SK-N-SH treated with all-trans-retinoic acid at 6 μM for 48 hours (cell line): ENCODE results near the gene ZNF443.
"Not testable (repeated sequence)": the region's sequence is repeated elsewhere in the genome, so short reads cannot be mapped to it uniquely, and the experiment has no call there.

Experiments used
- ATAC-seq: fragments of 200-7000 bp; cut with Tn5 transposase; 3 replicates; pipeline ENCODE4 v1.9.1; 2020; ENCODE audit warnings: mild to moderate bottlenecking, moderate library complexity
- ARNTL ChIP-seq: fragments of 450-650 bp; formaldehyde crosslinking; IDR thresholded peaks from 2 replicates; pipeline ENCODE4 v1.5.0; 2020; ENCODE audit warnings: low read depth, mild to moderate bottlenecking, moderate library complexity, borderline replicate concordance
- CREB5 ChIP-seq: fragments of 250-450 bp; sonication (Bioruptor Pico); IDR thresholded peaks from 2 replicates; pipeline ENCODE4 v1.5.1; 2020; ENCODE audit warnings: low read depth, mild to moderate bottlenecking, moderate library complexity
- CSDC2 ChIP-seq: fragments of 250-450 bp; sonication (Bioruptor Pico); IDR thresholded peaks from 2 replicates; pipeline ENCODE4 v1.5.0; 2020; ENCODE audit warnings: mild to moderate bottlenecking, moderate library complexity
- ESRRG ChIP-seq: fragments of 250-450 bp; sonication (Bioruptor Pico); IDR thresholded peaks from 2 replicates; pipeline ENCODE4 v1.6.1; 2021; ENCODE audit warnings: mild to moderate bottlenecking
- OSR1 ChIP-seq: fragments of 250-450 bp; sonication (Bioruptor Pico); IDR thresholded peaks from 2 replicates; pipeline ENCODE4 v1.8.0; 2022; ENCODE audit warnings: moderate library complexity, mild to moderate bottlenecking, inconsistent platforms
- PPARA ChIP-seq: fragments of 250-450 bp; sonication (Bioruptor Pico); IDR thresholded peaks from 2 replicates; pipeline ENCODE4 v1.5.0; 2020; ENCODE audit warnings: mild to moderate bottlenecking, borderline replicate concordance
- RARB ChIP-seq: fragments of 250-450 bp; sonication (Bioruptor Pico); IDR thresholded peaks from 2 replicates; pipeline ENCODE4 v1.8.0; 2021; ENCODE audit warnings: mild to moderate bottlenecking, moderate library complexity
- SNAI2 ChIP-seq: fragments of 250-450 bp; sonication (Bioruptor Pico); IDR thresholded peaks from 2 replicates; pipeline ENCODE4 v1.5.0; 2020; ENCODE audit warnings: mild to moderate bottlenecking, moderate library complexity
- TCF4 ChIP-seq: fragments of 250-450 bp; sonication (Bioruptor Pico); IDR thresholded peaks from 2 replicates; pipeline ENCODE4 v1.8.0; 2021; ENCODE audit warnings: mild to moderate bottlenecking, moderate library complexity, borderline replicate concordance
- TOX ChIP-seq: fragments of 250-450 bp; sonication (Bioruptor Pico); IDR thresholded peaks from 2 replicates; pipeline ENCODE4 v1.8.0; 2021; ENCODE audit warnings: mild to moderate bottlenecking, moderate library complexity, borderline replicate concordance
- TSHZ2 ChIP-seq: fragments of 250-450 bp; sonication (Bioruptor Pico); IDR thresholded peaks from 2 replicates; pipeline ENCODE4 v1.5.0; 2020; ENCODE audit warnings: mild to moderate bottlenecking, moderate library complexity
- ZC3H10 ChIP-seq: fragments of 250-450 bp; sonication (Bioruptor Pico); IDR thresholded peaks from 2 replicates; pipeline ENCODE4 v1.5.1; 2021; ENCODE audit warnings: mild to moderate bottlenecking, moderate library complexity
- ZFP3 ChIP-seq: fragments of 250-450 bp; sonication (Bioruptor Pico); IDR thresholded peaks from 2 replicates; pipeline ENCODE4 v1.5.0; 2020; ENCODE audit warnings: mild to moderate bottlenecking, moderate library complexity
- ZFP30 ChIP-seq: fragments of 450-650 bp; formaldehyde crosslinking; IDR thresholded peaks from 2 replicates; pipeline ENCODE4 v1.5.0; 2022; ENCODE audit warnings: mild to moderate bottlenecking, moderate library complexity
- ZNF565 ChIP-seq: fragments of 450-650 bp; formaldehyde crosslinking; conservative IDR thresholded peaks from 2 replicates; pipeline ENCODE4 v1.5.0; 2020; ENCODE audit warnings: low read depth, mild to moderate bottlenecking, moderate library complexity
- ZNF70 ChIP-seq: fragments of 450-650 bp; formaldehyde crosslinking; IDR thresholded peaks from 2 replicates; pipeline ENCODE4 v1.5.0; 2020; ENCODE audit warnings: mild to moderate bottlenecking, moderate library complexity
- TF ChIP-seq, protein P1 (sequence below): fragments of 250-450 bp; sonication (Bioruptor Pico); IDR thresholded peaks from 2 replicates; pipeline ENCODE4 v1.8.0; 2020; ENCODE audit warnings: mild to moderate bottlenecking, moderate library complexity, borderline replicate concordance
- TF ChIP-seq, protein P2 (sequence below): fragments of 250-450 bp; sonication (Bioruptor Pico); IDR thresholded peaks from 2 replicates; pipeline ENCODE4 v1.8.0; 2021; ENCODE audit warnings: low read depth, mild to moderate bottlenecking, moderate library complexity, borderline replicate concordance

The ZNF443 gene

DNA sequence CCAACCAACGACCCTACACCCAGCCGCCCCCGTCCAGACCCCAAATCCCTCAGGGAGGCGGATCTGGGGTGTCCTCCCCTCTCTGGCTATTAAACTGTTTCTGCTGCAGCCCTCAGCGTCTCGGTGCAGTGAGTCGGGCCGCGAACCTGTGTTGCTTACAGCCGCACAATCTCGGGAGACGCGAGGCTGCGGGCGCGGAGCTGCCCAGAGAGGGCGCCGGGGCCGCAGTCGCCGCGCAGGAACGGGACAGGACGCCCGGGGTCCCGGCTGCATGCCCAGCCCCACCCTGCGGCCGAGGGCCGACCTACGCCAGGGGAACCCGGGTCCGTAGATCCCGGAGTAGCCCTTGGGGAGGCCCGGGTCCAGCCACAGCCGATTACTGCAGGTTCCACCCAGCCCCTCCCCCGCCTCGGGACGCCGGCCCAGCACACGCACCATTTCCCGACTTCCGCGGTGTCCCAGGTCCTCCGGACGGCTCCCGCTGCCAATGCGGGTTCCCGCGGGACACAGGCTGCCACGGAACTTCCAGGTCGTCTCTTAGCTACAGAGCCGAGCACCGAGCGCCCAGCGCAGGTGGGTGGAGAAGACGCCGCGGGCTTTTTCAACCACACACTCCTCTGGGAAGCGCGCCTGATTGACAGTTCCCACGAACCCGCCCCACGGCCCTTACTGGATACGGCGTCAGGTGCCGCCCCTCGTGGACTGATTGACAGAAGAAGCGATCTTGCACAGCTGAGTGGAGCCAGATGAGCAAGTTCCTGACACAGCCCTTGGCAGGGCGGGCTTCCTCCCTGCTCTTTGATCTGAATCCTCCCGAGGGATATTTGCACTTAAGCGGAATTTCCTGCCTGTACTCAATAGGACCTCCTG, 40.0 kb downstream of the ZNF443 start, which contains the start of gene ZNF799:
TSS of gene ZNF799 (minus strand) at position 639 of the 870 bp plus-strand sequence. CDS start at position 438, 201 bp downstream.
- TF ChIP-seq SNAI2 (CRISPR knock-in tag) (no peak), TSHZ2 (CRISPR knock-in tag) (0 out of 2 replicates have a peak, but pooled peaks have one; percentile 17)
- TF ChIP-seq, protein P1, sequence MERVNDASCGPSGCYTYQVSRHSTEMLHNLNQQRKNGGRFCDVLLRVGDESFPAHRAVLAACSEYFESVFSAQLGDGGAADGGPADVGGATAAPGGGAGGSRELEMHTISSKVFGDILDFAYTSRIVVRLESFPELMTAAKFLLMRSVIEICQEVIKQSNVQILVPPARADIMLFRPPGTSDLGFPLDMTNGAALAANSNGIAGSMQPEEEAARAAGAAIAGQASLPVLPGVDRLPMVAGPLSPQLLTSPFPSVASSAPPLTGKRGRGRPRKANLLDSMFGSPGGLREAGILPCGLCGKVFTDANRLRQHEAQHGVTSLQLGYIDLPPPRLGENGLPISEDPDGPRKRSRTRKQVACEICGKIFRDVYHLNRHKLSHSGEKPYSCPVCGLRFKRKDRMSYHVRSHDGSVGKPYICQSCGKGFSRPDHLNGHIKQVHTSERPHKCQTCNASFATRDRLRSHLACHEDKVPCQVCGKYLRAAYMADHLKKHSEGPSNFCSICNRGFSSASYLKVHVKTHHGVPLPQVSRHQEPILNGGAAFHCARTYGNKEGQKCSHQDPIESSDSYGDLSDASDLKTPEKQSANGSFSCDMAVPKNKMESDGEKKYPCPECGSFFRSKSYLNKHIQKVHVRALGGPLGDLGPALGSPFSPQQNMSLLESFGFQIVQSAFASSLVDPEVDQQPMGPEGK (CRISPR knock-in tag): no peak
- ATAC-seq: peak; percentile 97

GRCh38 chr19:12399901-12400632, 40.8 kb downstream of the ZNF443 start:
- ATAC-seq: peak; percentile 52

DNA sequence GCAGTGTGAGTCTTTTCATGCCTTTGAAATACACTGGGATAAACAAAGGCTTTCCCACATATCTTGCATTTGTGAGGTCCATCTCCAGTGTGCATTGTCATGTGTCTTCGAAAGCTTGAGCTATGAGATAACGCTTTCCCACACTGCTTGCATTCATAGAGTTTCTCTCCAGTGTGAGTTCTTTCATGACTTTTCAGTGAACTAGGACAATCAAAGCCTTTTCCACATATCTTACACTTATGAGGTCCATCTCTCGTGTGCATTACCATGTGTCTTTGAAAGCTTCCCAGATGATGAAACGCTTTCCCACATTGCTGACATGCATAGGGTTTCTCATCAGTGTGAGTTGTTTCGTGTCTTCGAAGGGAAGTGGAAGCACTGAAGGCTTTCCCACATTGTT, 49.7 kb downstream of the ZNF443 start:
- not testable (repeated sequence) for ATAC-seq

GRCh38 chr19:12386365-12386764, 54.5 kb downstream of the ZNF443 start:
- not testable (repeated sequence) for ATAC-seq

DNA sequence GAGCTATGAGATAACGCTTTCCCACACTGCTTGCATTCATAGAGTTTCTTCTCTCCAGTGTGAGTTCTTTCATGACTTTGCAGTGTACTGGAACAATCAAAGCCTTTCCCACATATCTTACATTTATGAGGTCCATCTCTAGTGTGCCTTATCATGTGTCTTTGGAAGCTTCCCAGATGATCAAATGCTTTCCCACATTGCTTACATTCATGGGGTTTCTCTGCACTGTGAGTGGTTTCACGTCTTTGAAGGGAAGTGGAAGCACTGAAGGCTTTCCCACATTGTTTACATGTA, 60.4 kb downstream of the ZNF443 start:
- TF ChIP-seq PPARA (CRISPR knock-in tag) (no peak), ZNF565 (CRISPR knock-in tag) (no peak), CSDC2 (CRISPR knock-in tag) (no peak), ESRRG (no peak), TOX (no peak), TSHZ2 (CRISPR knock-in tag) (no peak), RARB (CRISPR knock-in tag) (no peak), ZC3H10 (no peak), TCF4 (no peak), ZNF70 (no peak), CREB5 (no peak), ZFP30 (CRISPR knock-in tag) (no peak), ARNTL (CRISPR knock-in tag) (no peak), OSR1 (no peak), ZFP3 (no peak)
- TF ChIP-seq, protein P1 (CRISPR knock-in tag): no peak
- TF ChIP-seq, protein P2, sequence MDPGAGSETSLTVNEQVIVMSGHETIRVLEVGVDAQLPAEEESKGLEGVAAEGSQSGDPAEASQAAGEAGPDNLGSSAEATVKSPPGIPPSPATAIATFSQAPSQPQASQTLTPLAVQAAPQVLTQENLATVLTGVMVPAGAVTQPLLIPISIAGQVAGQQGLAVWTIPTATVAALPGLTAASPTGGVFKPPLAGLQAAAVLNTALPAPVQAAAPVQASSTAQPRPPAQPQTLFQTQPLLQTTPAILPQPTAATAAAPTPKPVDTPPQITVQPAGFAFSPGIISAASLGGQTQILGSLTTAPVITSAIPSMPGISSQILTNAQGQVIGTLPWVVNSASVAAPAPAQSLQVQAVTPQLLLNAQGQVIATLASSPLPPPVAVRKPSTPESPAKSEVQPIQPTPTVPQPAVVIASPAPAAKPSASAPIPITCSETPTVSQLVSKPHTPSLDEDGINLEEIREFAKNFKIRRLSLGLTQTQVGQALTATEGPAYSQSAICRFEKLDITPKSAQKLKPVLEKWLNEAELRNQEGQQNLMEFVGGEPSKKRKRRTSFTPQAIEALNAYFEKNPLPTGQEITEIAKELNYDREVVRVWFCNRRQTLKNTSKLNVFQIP (CRISPR knock-in tag): no peak
- ATAC-seq: no peak
